NCI-H460 (cell line): ENCODE data around the gene TSHZ1. TPM values are rescaled to one million over a fixed set of nuclear protein-coding genes. Genes with fewer than 3 reads are reported as not detected.
"Not testable (repeated sequence)": the region's sequence is repeated elsewhere in the genome, so short reads cannot be mapped to it uniquely, and the experiment has no call there.

ENCODE experiments used
- DNase-seq: peaks from one replicate; pipeline ENCODE4 v3.0.0-alpha.2; 2016; ENCODE audit warnings: low read depth; ENCODE audit errors: extremely low read depth
- total RNA-seq: library from RNA; depleted of rRNA; stranded (reverse); fragments of >200 nt; shearing (Covaris generic); gene quantifications from 2 replicates; pipeline ENCODE4 v1.2.3, GENCODE V29; 2014

TSHZ1 gene
- total RNA-seq, 1 experiment from 2014 or later: 6.3 TPM

DNA sequence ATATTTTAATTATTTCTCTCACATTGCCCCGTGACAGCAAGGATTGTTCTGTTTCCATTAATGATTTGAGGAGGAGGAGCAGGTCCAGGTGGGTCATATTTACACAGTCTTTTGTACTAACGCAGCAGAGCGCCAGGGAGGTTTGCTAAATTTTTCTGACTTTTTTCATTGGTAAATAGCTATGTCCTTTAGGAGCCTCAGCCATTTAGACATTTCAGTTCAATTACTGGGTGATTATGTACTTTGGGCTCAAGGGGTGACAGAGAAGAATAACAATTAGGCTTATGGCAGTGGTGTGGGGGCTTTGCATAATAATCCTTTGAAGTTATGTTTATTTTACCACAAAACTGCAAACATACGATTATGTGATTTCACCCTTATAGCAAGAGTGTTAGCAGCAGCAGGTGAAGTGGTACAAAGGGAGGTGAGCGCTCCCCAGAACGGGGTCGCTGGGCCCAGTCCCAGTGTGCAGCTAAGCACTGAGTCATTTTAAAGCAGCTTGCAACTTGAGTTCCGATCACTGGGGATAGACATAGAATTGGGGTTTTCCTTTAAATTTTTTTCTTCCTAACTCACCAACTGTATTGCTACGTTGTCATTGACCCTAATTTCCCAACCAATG lies 80.3 kb downstream of the TSHZ1 start:
- DNase-seq: no peak

GRCh38 chr18:75291460-75291859 lies 80.9 kb downstream of the TSHZ1 start:
- no peak for DNase-seq

GRCh38 chr18:75293591-75293990 lies 83.0 kb downstream of the TSHZ1 start:
- no peak for DNase-seq

- DNase-seq: no peak
These were observed 87.1 kb downstream of the TSHZ1 start for GRCh38 chr18:75297731-75298130.

- no peak for DNase-seq
These were observed 94.3 kb downstream of the TSHZ1 start for GRCh38 chr18:75304678-75305557.

GRCh38 chr18:75305984-75306383 lies 95.4 kb downstream of the TSHZ1 start:
- DNase-seq: no peak

DNA sequence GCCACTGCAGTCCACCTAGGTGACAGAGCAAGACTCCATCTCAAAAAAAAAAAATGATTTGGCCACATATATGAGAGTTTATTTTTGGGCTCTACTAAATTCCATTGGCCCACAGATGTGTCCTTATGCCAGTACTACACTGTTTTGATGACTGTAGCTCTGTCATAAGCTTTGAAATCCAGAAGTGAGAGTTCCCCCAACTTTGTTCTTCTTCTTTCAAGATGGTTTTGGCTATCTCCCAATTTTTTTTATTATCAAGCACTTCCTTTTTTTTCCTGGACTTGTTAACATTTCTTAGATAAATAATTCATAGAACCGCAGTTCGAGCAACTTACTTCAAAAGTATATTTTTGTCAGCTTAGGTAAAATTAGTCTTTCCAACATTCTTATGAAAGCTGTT lies 96.9 kb downstream of the TSHZ1 start:
- no peak for DNase-seq

DNA sequence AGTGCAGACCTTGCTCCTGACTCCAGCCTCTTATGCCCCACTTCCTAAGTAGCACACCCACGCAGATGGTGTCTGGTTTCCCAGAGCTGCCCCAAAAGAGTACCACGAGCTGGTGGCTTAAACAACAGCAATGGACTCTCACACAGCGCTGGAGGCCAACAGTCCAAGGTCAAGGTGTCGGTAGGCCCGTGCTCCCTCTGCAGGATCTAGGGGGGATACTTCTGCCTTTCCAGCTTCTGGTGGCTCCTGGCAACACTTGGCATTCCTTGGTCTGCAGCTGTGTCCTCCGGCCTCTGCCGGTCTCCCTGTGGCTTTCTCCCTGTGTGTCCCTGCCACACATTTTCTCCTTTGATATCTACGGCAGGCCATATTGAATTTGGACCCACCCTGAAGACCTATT lies 99.0 kb downstream of the TSHZ1 start:
- no peak for DNase-seq

GRCh38 chr18:75314117-75314516 lies 103.5 kb downstream of the TSHZ1 start:
- no peak for DNase-seq

DNA sequence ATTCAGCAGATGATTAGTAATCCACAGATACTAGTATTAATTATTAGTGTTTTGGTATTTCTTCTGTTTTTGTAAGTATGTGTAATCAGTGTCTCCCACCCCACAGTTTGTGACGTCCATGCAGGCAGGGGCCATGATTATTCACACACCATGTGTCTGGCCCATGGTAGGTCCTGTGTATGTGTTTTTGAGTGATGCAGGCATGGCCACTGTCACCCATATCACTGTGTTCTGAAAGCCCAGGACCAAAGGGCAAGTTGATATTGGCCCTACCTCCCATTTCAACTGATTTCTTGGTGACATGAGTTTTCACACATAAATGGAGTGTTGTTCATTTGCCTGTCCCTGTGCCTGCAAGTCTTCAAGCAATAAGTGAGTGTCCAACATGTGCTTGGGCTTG lies 104.0 kb downstream of the TSHZ1 start:
- DNase-seq: no peak

- no peak for DNase-seq
These were observed 105.6 kb downstream of the TSHZ1 start for GRCh38 chr18:75316223-75316622.

DNA sequence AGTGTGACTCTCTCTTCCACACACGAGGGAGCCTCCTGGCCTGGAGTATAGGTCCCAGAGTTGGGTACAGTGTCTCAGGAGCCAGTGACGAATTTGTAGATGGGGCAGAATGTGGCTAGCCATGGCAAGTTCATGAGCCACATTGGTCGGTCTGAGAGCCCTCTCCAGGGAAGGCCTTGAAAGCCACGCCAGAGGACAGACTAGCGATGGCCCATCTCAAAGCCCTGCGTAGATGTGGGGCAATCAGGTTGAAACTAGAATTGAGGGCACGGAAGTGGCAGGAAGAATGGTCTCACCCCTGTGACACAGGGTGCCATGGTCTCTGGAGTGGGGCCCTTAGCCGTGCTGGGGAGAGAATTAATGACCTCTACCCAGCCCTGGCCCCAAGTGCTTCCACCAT lies 106.2 kb downstream of the TSHZ1 start:
- DNase-seq: no peak

GRCh38 chr18:75317300-75317699 lies 106.7 kb downstream of the TSHZ1 start:
- DNase-seq: no peak

GRCh38 chr18:75317703-75318102 lies 107.1 kb downstream of the TSHZ1 start:
- no peak for DNase-seq

- DNase-seq: no peak
These were observed 109.3 kb downstream of the TSHZ1 start for GRCh38 chr18:75319905-75320304.

GRCh38 chr18:75320506-75320905 lies 109.9 kb downstream of the TSHZ1 start:
- DNase-seq: no peak

DNA sequence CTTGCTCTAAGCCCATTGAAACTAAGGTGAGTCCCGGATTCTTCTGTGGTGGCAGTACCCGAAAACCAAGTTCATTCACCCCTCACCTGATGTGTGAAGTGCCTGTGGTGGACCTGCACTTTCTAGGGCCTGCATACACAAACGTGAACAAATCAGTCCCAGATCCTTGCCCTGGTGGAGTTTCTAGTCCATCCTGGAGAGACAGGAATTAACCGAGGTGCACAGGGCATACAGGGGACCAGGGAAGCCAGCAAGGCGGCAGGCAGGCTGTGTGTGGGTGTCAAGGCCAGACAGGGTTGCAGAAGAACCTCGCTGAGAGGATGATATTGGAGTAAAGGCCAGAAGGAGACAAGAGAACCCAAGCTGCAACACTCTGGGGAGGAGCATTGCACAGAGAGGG lies 110.8 kb downstream of the TSHZ1 start:
- no peak for DNase-seq

DNA sequence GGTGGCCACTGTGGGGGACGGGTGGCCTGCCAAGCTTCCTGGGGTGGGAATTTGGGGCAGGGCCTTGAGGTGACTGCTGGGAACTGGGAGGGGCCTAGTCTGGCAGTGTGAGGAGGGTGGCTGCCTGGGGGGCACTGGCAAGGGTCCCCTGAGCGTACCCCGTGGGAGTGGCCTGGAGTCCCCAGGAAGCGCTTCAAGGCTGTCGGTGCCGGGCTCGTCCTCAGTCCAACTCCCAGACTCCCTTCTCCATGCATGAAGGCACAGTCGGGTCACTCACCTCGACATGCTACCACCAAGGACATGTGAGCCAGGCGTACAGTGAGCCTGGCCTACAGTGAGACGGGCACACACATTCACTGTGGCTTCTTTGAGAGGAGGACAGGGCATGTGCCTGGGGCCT lies 111.6 kb downstream of the TSHZ1 start:
- DNase-seq: no peak

GRCh38 chr18:75323821-75324585 lies 113.4 kb downstream of the TSHZ1 start:
- DNase-seq: no peak

DNA sequence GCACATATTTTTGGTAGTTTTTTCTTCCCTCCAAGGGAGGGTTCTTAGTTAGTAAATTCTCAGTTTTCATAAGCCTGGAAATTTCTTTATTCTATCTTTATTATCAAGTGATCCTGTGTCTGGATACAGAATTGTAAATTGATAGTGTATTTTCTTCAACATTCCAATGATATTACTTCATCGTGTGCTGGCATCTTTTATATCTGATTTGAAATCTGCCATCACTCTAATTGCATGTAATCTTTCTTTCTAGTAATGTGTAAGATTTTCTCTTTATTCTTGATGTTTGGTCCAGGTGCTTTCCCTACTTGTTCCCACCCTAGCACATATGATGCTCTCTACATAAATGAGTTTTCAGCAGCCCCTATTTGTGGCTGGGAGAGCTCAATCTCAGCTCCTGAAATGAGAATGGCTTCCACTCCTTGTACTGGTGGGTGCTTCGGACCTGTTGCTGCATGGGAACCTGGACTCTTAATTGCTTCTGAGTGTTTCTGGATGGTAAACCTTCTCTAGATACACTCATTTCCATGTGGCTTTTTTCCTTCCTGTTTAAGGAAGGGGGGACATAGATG lies 114.2 kb downstream of the TSHZ1 start:
- DNase-seq: no peak

DNA sequence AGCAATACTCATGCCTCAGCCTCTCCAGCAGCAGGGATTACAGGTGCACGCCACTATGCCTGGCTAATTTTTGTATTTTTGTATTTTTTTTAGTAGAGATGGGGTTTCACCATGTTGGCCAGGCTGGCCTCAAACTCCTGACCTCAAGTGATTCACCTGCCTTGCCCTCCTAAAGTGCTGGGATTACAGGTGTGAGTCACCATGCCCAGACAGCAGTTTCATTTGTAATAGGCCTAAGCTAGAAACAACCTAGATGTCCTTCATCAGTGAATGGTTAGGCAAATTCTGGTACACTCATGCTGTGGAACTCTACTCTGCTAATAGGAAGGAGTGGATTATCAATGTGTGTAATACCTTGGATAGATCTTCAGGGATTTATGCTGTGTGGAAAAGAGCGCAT lies 119.2 kb downstream of the TSHZ1 start:
- DNase-seq: not testable (repeated sequence)
